Liver (tissue), 9 donors: ENCODE data around the gene RSPRY1. TPM values are rescaled to one million over a fixed set of nuclear protein-coding genes. Genes with fewer than 3 reads are reported as not detected.

Source experiments
- DNase-seq: peaks from one replicate; pipeline ENCODE4 v3.0.0-alpha.2; 2017; ENCODE audit warnings: low spot score
- H3K27ac ChIP-seq, 2 donors: one replicate each; pipeline ENCODE4 v1.7.0; 2013; ENCODE audit warnings: inconsistent platforms in 2 of 2, low read length in 2 of 2, control low read depth in 1 of 2, low read depth in 1 of 2, mild to moderate bottlenecking in 1 of 2
- H3K27me3 ChIP-seq, 4 donors: one replicate each; pipeline versions ENCODE4 v1.6.1 to v1.7.0; 2013; ENCODE audit warnings: low read length in 3 of 4, inconsistent platforms in 1 of 4, mild to moderate bottlenecking in 1 of 4, moderate library complexity in 1 of 4; ENCODE audit not compliant: control insufficient read depth in 4 of 4, insufficient read depth in 4 of 4
- H3K36me3 ChIP-seq, 4 donors: one replicate each; pipeline versions ENCODE4 v1.6.1 to v1.7.0; 2013; ENCODE audit warnings: low read length in 3 of 4, mild to moderate bottlenecking in 3 of 4, low read depth in 1 of 4, moderate library complexity in 1 of 4; ENCODE audit not compliant: control insufficient read depth in 4 of 4, insufficient read depth in 3 of 4
- H3K4me1 ChIP-seq, 4 donors: one replicate each; pipeline versions ENCODE4 v1.6.1 to v1.7.0; 2013; ENCODE audit warnings: low read length in 3 of 4, mild to moderate bottlenecking in 3 of 4, moderate library complexity in 1 of 4; ENCODE audit not compliant: control insufficient read depth in 4 of 4, insufficient read depth in 4 of 4
- H3K4me3 ChIP-seq, 3 donors: one replicate each; pipeline versions ENCODE4 v1.6.1 to v1.7.0; 2013; ENCODE audit warnings: low read length in 3 of 3, control low read depth in 1 of 3, low read depth in 1 of 3, mild to moderate bottlenecking in 1 of 3
- H3K9ac ChIP-seq, 2 donors: one replicate each; pipeline ENCODE4 v1.7.0; 2013; ENCODE audit warnings: low read length in 2 of 2, mild to moderate bottlenecking in 2 of 2, moderate library complexity in 2 of 2, control low read depth in 1 of 2, low read depth in 1 of 2
- H3K9me3 ChIP-seq, 4 donors: one replicate each; pipeline versions ENCODE4 v1.6.1 to v1.7.0; 2013; ENCODE audit warnings: low read length in 3 of 4; ENCODE audit not compliant: control insufficient read depth in 4 of 4
- FOXA2 ChIP-seq: IDR thresholded peaks from 2 replicates; pipeline ENCODE4 v1.6.1; 2016; ENCODE audit warnings: antibody characterized with exemption
- HNF4A ChIP-seq, 2 donors: conservative IDR thresholded peaks; 2 replicates each; pipeline ENCODE4 v1.6.1; 2016; ENCODE audit warnings: antibody characterized with exemption in 2 of 2, mild to moderate bottlenecking in 2 of 2
- NR2F2 ChIP-seq: IDR thresholded peaks from 2 replicates; pipeline ENCODE4 v1.6.1; 2016; ENCODE audit warnings: antibody characterized with exemption
- RXRA ChIP-seq, 2 donors: IDR thresholded peaks; 2 replicates each; pipeline ENCODE4 v1.6.1; 2017 to 2018; ENCODE audit warnings: antibody characterized with exemption in 2 of 2, mild to moderate bottlenecking in 1 of 2
- YY1 ChIP-seq: IDR thresholded peaks from 2 replicates; pipeline ENCODE4 v1.6.1; 2016; ENCODE audit warnings: antibody characterized with exemption, mild to moderate bottlenecking
- WGBS: extraction: QIAGEN DNeasy Blood & Tissue Kit; methylation state at CpG from one replicate; pipeline ENCODE4 v1.1.7; 2013; 5-methylcytosine and 5-hydroxymethylcytosine counted together
- polyA plus RNA-seq, 2 donors: library from polyadenylated mRNA; stranded (reverse) in 1 of 2; unstranded in 1 of 2; fragments of 200-250 nt in 1 of 2; fragments of >200 nt in 1 of 2; fragmentation: Nextera tagmentation in 1 of 2; extraction: Ambion mirVana in 1 of 2; gene quantifications; one replicate each; pipeline versions ENCODE4 v1.2.1 to v1.2.3, GENCODE V29; 2013 to 2015
- total RNA-seq, 2 donors: library from RNA; depleted of rRNA; stranded (reverse); fragments of >200 nt; gene quantifications; one replicate each; pipeline ENCODE4 v1.2.3, GENCODE V29; 2014
- TF ChIP-seq, protein P1 (sequence below): fragments of 150-350 bp; IDR thresholded peaks from 2 replicates; pipeline ENCODE4 v1.5.1; 2017; ENCODE audit warnings: improper control_type of control experiment, low read depth, low read length; ENCODE audit not compliant: missing input control
- TF ChIP-seq, protein P2 (sequence below): IDR thresholded peaks from 2 replicates; pipeline ENCODE4 v1.6.1; 2016; ENCODE audit warnings: antibody characterized with exemption
- donor health status: healthy.
- donor health status: healthy.
- donor health status: healthy.
- donor health status: healthy.
- donor health status: healthy.

RSPRY1 gene
- total and polyA plus RNA-seq, 4 donors = 10.9 to 27.6 (median 20.2) TPM

DNA sequence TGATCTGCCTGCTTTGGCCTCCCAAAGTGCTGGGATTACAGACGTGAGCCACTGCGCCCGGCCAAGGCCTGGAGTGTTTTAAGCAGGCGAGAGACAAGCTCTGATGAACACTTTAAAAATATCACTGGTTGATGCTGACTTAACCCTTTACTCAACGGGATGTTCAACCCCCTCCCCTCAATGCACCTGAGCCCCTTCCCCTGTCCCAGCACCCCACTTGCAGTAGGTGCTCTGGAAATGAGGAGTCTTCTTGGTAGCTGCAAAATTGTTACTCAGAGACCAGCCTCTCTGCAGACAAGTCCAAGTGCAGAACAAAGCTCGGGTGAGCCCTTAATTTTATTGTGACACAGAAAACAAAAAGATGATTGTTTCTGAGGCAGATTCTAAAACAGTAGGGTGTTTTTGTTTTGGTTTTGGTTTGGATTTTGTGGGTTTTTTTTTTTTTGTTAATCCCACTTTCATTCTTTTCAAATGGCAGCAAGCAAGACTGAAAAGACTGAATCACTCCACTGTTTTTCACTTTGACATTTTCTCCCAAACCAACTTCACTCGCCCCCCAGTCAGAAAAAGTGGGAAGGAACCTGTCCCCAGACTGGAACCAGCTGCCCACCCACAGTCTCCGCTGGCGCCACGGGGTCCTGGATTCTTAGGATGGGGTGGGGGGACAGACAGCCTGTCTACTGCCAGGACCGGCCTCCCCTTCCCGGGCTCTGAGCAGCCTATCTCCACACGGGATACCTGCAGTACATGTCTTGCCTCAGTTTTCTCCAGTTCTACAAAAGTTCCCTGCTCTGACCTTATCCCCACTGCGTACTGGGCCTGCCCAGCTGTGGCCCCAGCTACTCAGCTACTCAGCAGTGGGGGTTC is 103.5 kb downstream of the RSPRY1 start:
- Histone ChIP-seq H3K4me1 (peaks cover 0 to 4% (median 3%) of the 10 kb centered on the region in 4 donors), H3K27me3 (no peaks in the 10 kb centered on the region), H3K9ac (no peak overlapping the region), H3K27ac (no peak overlapping the region), H3K9me3 (no peaks in the 10 kb centered on the region), H3K36me3 (no peaks in the 10 kb centered on the region), H3K4me3 (no peak overlapping the region)
- WGBS = 76% methylated on average over 14 of the region's 14 CpGs
- TF ChIP-seq, protein P1, sequence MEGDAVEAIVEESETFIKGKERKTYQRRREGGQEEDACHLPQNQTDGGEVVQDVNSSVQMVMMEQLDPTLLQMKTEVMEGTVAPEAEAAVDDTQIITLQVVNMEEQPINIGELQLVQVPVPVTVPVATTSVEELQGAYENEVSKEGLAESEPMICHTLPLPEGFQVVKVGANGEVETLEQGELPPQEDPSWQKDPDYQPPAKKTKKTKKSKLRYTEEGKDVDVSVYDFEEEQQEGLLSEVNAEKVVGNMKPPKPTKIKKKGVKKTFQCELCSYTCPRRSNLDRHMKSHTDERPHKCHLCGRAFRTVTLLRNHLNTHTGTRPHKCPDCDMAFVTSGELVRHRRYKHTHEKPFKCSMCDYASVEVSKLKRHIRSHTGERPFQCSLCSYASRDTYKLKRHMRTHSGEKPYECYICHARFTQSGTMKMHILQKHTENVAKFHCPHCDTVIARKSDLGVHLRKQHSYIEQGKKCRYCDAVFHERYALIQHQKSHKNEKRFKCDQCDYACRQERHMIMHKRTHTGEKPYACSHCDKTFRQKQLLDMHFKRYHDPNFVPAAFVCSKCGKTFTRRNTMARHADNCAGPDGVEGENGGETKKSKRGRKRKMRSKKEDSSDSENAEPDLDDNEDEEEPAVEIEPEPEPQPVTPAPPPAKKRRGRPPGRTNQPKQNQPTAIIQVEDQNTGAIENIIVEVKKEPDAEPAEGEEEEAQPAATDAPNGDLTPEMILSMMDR = no peak
- TF ChIP-seq FOXA2 (no peak), YY1 (no peak), NR2F2 (no peak), RXRA (IDR thresholded peaks at IDR 0.05) (no peak), HNF4A (conservative IDR thresholded peaks at IDR 0.05) (no peak)
- TF ChIP-seq, protein P2, sequence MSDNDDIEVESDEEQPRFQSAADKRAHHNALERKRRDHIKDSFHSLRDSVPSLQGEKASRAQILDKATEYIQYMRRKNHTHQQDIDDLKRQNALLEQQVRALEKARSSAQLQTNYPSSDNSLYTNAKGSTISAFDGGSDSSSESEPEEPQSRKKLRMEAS = no peak
- no peak for DNase-seq

Other genes starting within 250 kb of the RSPRY1 start
- 10 to 100 TPM in 1 of 2 donors, 1 to 10 TPM in 1; 3.3 to 24.0 TPM for gene CETP, start 224.4 kb upstream of the RSPRY1 start, total RNA-seq
- 1 to 10 TPM; 4.1 to 8.5 TPM for gene CETP, start 224.4 kb upstream of the RSPRY1 start, polyA plus RNA-seq
- 10 to 100 TPM; 11.9 to 23.3 TPM for gene NLRC5, start 196.8 kb upstream of the RSPRY1 start, total RNA-seq
- gene NLRC5, start 196.8 kb upstream of the RSPRY1 start, polyA plus RNA-seq = 1 to 10 TPM; 4.7 to 5.6 TPM
- 10 to 100 TPM; 10.1 to 11.9 TPM for gene CPNE2, start 93.7 kb upstream of the RSPRY1 start, total RNA-seq
- gene CPNE2, start 93.7 kb upstream of the RSPRY1 start, polyA plus RNA-seq = 10 to 100 TPM in 1 of 2 donors, 1 to 10 TPM in 1; 6.8 to 14.6 TPM
- 10 to 100 TPM; 26.5 to 34.7 TPM for gene PSME3IP1, start 290 bp upstream of the RSPRY1 start, total RNA-seq
- 10 to 100 TPM; 25.0 to 25.1 TPM for gene PSME3IP1, start 290 bp upstream of the RSPRY1 start, polyA plus RNA-seq
- 10 to 100 TPM; 19.9 to 33.6 TPM for gene ARL2BP, start 58.9 kb downstream of the RSPRY1 start, total RNA-seq
- gene ARL2BP, start 58.9 kb downstream of the RSPRY1 start, polyA plus RNA-seq = 10 to 100 TPM; 13.4 to 18.4 TPM
- 1 to 10 TPM; 1.4 to 2.7 TPM for gene PLLP, start 98.3 kb downstream of the RSPRY1 start, total RNA-seq
- 1 to 10 TPM; 2.6 to 5.2 TPM for gene PLLP, start 98.3 kb downstream of the RSPRY1 start, polyA plus RNA-seq
- under 1 TPM in 1 of 2 donors, not detected in 1; 0.09 TPM for gene CCL22, start 172.5 kb downstream of the RSPRY1 start, total RNA-seq
- gene CCL22, start 172.5 kb downstream of the RSPRY1 start, polyA plus RNA-seq = under 1 TPM in 1 of 2 donors, not detected in 1; 0.02 TPM
- gene CX3CL1, start 186.2 kb downstream of the RSPRY1 start, total RNA-seq = 1 to 10 TPM; 4.8 to 5.9 TPM
- 1 to 10 TPM; 2.5 to 5.5 TPM for gene CX3CL1, start 186.2 kb downstream of the RSPRY1 start, polyA plus RNA-seq
- gene CCL17, start 218.4 kb downstream of the RSPRY1 start, total RNA-seq = not detected
- not detected for gene CCL17, start 218.4 kb downstream of the RSPRY1 start, polyA plus RNA-seq